Measurements from ENCODE around the gene SIK3. TPM values are rescaled to one million over a fixed set of nuclear protein-coding genes. Genes with fewer than 3 reads are reported as not detected.
"Not testable (repeated sequence)": the region's sequence is repeated elsewhere in the genome, so short reads cannot be mapped to it uniquely, and the experiment has no call there.

The SIK3 gene
- total and polyA plus RNA-seq, 2 experiments from 2014 or later, result 29.1 to 58.5 TPM

- Histone ChIP-seq H3K9me3 (ENCODE audit: low read depth) (no peaks in the 10 kb centered on the region), H3K4me1 (ENCODE audit: low read depth) (no peaks in the 10 kb centered on the region), H3K4me3 (no peak overlapping the region), H3K36me3 (no peaks in the 10 kb centered on the region), H3K27me3 (peaks cover 3% of the 10 kb centered on the region), H3K27ac (no peak overlapping the region)
- no peak for DNase-seq (ENCODE audit: low read depth in 1 of 2, low spot score in 1 of 2)
- TF ChIP-seq CTCF (IDR thresholded peaks at IDR 0.05; ENCODE audit: low read depth, low read length), result no peak
These were observed 29.1 kb upstream of the SIK3 start for GRCh38 chr11:117127171-117127901.

- Histone ChIP-seq H3K36me3 (no peaks in the 10 kb centered on the region), H3K27me3 (peaks cover 3% of the 10 kb centered on the region), H3K4me3 (no peak overlapping the region), H3K27ac (no peak overlapping the region), H3K4me1 (ENCODE audit: low read depth) (no peaks in the 10 kb centered on the region), H3K9me3 (ENCODE audit: low read depth) (no peaks in the 10 kb centered on the region)
- no peak for DNase-seq (ENCODE audit: low read depth in 1 of 2, low spot score in 1 of 2)
- TF ChIP-seq CTCF (IDR thresholded peaks at IDR 0.05; ENCODE audit: low read depth, low read length), result no peak
These were observed 28.2 kb upstream of the SIK3 start for GRCh38 chr11:117126223-117126965.

GRCh38 chr11:117122556-117122955, 24.3 kb upstream of the SIK3 start:
- Histone ChIP-seq H3K36me3 (no peaks in the 10 kb centered on the region), H3K27ac (no peak overlapping the region), H3K4me1 (ENCODE audit: low read depth) (no peaks in the 10 kb centered on the region), H3K27me3 (peaks cover 3% of the 10 kb centered on the region), H3K4me3 (no peak overlapping the region), H3K9me3 (ENCODE audit: low read depth) (no peaks in the 10 kb centered on the region)
- TF ChIP-seq CTCF (IDR thresholded peaks at IDR 0.05; ENCODE audit: low read depth, low read length), result no peak
- no peak for DNase-seq (ENCODE audit: low read depth in 1 of 2, low spot score in 1 of 2)

- Histone ChIP-seq H3K4me1 (ENCODE audit: low read depth) (no peaks in the 10 kb centered on the region), H3K9me3 (ENCODE audit: low read depth) (no peaks in the 10 kb centered on the region), H3K36me3 (no peaks in the 10 kb centered on the region), H3K27me3 (no peaks in the 10 kb centered on the region), H3K4me3 (no peak overlapping the region), H3K27ac (no peak overlapping the region)
- no peak for DNase-seq (ENCODE audit: low read depth in 1 of 2, low spot score in 1 of 2)
- TF ChIP-seq CTCF (IDR thresholded peaks at IDR 0.05; ENCODE audit: low read depth, low read length), result no peak
These were observed 22.9 kb upstream of the SIK3 start for GRCh38 chr11:117121176-117121575.

GRCh38 chr11:117117681-117118080, 19.5 kb upstream of the SIK3 start:
- no peaks in the 10 kb centered on the region for H3K36me3 ChIP-seq
- H3K4me1 ChIP-seq (ENCODE audit: low read depth), result no peaks in the 10 kb centered on the region
- no peak for DNase-seq (ENCODE audit: low read depth in 1 of 2, low spot score in 1 of 2)
- no peaks in the 10 kb centered on the region for H3K27me3 ChIP-seq
- H3K4me3 ChIP-seq, result no peak overlapping the region
- TF ChIP-seq CTCF (IDR thresholded peaks at IDR 0.05; ENCODE audit: low read depth, low read length), result no peak
- no peaks in the 10 kb centered on the region for H3K9me3 ChIP-seq (ENCODE audit: low read depth)
- H3K27ac ChIP-seq, result no peak overlapping the region

- H3K27me3 ChIP-seq; H3K9me3 ChIP-seq (ENCODE audit: low read depth); H3K27ac ChIP-seq; H3K4me1 ChIP-seq (ENCODE audit: low read depth); H3K4me3 ChIP-seq; H3K36me3 ChIP-seq; DNase-seq (ENCODE audit: low read depth in 1 of 2, low spot score in 1 of 2): not testable (repeated sequence)
These were observed 14.7 kb upstream of the SIK3 start for GRCh38 chr11:117112939-117113338.

- H3K9me3 ChIP-seq (ENCODE audit: low read depth), result not testable (repeated sequence)
These were observed 14.3 kb upstream of the SIK3 start for GRCh38 chr11:117112497-117112896.

More at GRCh38 chr11:117112497-117112896, 14.3 kb upstream of the SIK3 start:
- DNase-seq (ENCODE audit: low read depth in 1 of 2, low spot score in 1 of 2); H3K36me3 ChIP-seq; H3K4me1 ChIP-seq (ENCODE audit: low read depth); H3K27ac ChIP-seq; H3K4me3 ChIP-seq; H3K27me3 ChIP-seq: not testable (repeated sequence)

Measured in cardiac muscle cell (in vitro differentiated cells and primary cell).